GM12874 (cell line): ENCODE measurements around the gene ATP2B2.

Experiments
- CTCF ChIP-seq: IDR thresholded peaks from 2 replicates; pipeline ENCODE4 v1.5.1; 2011; ENCODE audit warnings: low read depth, mild to moderate bottlenecking, control low read depth, low read length, moderate library complexity; ENCODE audit not compliant: insufficient read depth

The ATP2B2 gene

GRCh38 chr3:10485380-10485779, 20.0 kb downstream of the ATP2B2 start:
- no peak for TF ChIP-seq CTCF

- no peak for TF ChIP-seq CTCF
Measured at GRCh38 chr3:10484709-10485108, 20.7 kb downstream of the ATP2B2 start.

- no peak for TF ChIP-seq CTCF
Measured at GRCh38 chr3:10483686-10484345, 21.6 kb downstream of the ATP2B2 start.

GRCh38 chr3:10483364-10483675, 22.1 kb downstream of the ATP2B2 start:
- TF ChIP-seq CTCF = no peak

- TF ChIP-seq CTCF = no peak
Measured at GRCh38 chr3:10482631-10483363, 22.6 kb downstream of the ATP2B2 start.

GRCh38 chr3:10480871-10481378, 24.5 kb downstream of the ATP2B2 start:
- TF ChIP-seq CTCF = no peak

- no peak for TF ChIP-seq CTCF
Measured at GRCh38 chr3:10479311-10479710, 26.1 kb downstream of the ATP2B2 start.
